GM21717 (cell line): Measurements from ENCODE around the gene MAP4.
"Not testable (repeated sequence)": the region's sequence is repeated elsewhere in the genome, so short reads cannot be mapped to it uniquely, and the experiment has no call there.

Source experiments
- ATAC-seq: cut with Tn5 transposase; IDR thresholded peaks from one replicate; pipeline ENCODE4 v1.9.1; 2021; ENCODE audit warnings: mild to moderate bottlenecking, moderate library complexity; ENCODE audit not compliant: unreplicated experiment

Gene MAP4

DNA sequence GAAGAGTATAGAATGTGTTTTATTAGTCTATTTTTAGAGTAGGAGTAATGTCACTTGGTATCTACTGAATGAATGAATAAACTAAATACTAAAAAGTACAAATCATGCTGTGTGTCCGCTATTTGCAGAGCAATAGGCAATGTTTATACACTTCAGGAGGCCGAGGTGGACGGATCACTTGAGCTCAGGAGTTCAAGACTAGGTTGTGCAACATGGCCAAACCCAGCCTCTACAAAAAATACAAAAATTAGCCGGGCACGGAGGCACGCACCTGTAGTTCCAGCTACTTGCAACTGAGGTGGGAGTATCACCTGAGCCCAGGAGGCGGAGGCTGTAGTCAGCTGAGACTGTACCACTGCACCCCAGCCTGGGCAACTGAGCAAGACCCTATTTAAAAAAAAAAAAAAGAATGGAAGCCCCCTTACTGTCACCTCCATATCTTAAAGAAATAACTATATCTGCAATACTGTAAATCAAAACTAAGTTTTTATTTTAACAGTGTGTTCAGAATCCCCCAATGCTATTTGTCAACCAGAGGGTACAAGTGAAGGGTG lies 114.9 kb downstream of the MAP4 start:
- no peak for ATAC-seq

DNA sequence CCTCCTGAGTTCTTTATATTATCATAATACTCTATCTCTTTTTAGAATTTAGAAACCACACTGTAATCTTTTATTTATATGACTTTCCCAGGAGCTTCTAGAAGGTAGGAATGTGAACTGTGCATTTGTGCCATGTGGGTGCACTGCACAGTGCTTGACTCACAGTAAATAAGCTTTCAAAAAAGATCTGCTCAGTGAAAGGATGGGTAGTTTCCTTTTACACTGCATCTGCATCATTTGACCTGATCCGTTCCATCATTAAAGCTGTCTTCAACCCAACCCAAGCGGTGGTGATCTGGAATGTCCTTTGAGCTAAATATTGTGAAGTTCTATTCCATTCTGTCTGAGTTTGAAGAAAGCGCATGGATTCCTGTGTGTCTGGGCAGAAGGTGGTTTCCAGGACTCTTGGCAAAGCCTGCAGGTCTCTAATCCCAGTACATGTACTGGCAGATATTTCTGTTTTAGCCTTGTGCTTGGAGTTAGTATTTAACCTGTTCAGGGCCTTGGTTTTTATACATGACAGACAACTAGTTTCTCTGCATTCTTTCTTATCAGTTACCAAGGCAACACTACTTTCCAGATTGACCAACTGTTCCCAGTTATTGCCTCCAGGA lies 116.6 kb downstream of the MAP4 start:
- ATAC-seq = no peak

DNA sequence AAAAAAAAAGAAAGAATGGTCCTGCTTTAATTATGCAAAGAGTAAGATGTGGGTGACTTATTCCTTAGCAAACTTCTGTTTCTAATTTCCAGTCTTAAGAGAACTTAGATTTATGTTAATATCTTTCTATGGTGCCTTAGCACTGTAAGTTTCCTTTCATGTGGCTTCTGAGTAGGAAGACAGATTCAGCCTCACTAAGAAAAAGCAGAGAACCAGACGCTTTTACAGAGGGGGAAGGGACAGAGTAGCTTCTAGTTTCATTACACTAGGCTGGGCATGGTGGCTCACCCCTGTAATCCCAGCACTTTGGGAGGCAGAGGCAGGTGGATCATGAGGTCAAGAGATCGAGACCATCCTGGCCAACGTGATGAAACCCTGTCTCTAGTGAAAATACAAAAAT lies 118.3 kb downstream of the MAP4 start:
- no peak for ATAC-seq

DNA sequence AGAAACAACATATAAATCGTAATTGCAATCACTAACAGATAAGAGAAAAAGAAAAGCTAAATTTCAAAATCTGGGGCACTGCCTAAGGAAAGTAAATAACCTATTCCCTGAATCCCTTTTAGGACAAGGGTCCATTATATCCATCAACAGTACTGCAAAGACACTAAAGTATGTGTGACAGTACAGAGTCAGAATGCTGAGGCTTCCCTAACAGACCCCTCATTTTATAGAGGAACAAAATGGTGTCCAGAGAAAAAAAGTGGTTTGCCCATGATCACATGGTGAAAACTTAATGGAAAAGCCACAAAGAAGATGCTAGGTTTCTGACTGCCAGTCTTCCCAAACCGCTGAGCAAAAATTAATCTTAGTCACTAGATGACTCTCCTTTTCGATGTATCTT lies 119.5 kb downstream of the MAP4 start:
- no peak for ATAC-seq

DNA sequence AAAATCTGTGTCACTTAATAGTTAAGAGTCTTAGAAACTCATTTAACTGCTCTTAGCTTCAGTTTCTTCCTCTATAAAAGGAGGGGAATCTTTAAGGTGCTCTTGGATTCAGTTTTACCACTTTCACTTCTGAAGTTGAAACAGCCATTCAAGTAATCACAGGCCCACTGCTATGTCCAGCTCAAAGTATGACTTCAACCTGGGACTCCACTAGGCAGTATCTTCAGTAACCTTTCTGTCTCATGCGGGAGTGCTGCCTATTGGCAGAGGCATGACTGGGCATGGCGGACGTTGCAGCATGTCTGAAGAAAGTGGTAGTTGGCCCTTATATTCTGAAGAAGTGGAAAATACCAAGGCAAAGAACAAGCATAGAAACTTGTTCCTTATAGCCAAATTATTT lies 121.0 kb downstream of the MAP4 start:
- ATAC-seq = no peak

DNA sequence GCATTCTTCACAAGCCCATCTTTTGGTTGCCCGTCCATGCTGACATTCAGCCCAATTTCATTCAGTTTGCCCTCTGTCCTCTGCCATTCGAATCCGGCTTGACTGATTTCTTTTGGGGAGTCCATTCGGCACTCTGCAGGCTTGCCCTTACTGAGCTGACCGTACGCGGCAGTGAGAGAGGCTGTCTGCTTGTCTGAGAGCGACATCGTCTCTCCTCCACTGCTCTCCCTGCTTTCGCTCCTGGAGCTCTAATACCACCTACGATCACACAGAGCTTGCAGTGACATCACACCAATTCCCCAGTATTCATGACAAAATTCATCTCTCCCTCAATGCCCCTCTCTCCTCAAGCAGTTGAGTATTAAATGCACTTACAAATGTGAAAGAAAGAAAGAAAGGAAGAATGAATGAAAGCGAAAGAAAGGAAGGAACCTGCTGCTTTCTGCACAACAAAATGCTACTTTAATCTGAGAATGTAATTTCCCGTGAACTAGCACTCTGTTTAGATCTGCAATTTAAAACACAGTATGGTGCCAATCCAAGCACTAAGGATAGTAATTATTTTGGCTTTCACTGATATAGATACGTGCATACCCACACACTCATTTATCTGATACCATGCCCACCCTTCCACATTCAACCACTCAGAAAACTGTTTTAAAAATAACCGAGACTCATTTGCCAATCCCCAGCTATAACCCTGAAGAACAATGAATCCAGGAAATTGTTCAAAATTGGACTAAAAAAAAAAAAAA lies 123.8 kb downstream of the MAP4 start:
- no peak for ATAC-seq

DNA sequence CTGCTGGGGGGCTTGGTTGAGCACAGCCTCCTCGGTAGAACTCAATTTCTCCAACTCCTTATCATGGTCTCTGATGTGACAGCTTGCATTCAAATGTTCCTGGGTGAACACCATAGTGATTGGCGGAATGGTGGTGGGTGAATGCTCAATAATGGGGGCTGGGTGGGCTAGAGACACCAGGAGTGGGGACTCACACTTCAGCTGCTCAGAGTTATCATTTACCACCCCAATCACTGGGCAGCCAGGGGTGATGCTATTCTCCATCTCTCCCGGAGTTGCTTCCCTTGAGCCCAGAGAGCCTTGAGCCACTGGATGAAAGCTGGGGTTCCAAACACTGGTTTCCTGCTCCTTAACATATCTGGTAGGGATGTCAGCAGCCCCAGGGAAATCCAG lies 124.6 kb downstream of the MAP4 start:
- no peak for ATAC-seq

DNA sequence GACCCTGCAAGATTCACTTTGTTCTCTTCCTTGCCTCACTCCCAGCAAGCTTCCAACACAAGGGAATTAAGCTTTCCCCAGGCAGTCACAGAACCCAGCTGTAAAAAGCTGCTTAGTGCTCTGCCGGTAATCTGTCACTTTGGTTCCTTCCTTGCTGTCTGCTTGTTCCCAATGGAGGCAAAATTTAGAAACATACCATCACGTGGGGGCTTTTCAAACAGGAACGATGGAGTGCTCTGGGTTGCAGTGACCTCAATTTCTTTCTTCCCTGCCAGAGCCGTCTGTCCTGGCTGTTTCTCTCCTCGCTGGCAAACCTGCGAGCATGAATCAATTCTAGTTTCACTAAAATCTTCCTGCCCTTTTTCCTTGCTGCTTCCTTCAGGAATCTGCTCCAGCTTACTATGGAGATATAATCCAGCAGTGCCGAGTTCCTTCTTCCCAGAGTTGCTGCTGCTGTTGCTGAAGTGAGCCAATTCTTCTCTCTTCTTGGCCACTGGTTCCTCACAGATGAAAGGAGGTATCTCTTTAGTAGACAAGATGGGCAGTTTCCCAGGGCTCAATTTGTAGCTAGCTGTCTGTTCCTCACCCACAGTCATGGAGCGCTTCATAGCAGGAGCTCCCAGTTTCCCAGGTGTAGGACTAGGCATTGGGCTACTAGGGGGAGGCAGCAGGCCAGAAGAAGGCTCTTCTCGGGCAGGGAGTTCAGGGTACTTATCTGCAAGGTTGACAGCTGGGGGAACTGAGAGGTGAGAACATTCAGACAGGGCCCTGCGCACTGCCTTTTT lies 125.2 kb downstream of the MAP4 start:
- ATAC-seq = no peak

DNA sequence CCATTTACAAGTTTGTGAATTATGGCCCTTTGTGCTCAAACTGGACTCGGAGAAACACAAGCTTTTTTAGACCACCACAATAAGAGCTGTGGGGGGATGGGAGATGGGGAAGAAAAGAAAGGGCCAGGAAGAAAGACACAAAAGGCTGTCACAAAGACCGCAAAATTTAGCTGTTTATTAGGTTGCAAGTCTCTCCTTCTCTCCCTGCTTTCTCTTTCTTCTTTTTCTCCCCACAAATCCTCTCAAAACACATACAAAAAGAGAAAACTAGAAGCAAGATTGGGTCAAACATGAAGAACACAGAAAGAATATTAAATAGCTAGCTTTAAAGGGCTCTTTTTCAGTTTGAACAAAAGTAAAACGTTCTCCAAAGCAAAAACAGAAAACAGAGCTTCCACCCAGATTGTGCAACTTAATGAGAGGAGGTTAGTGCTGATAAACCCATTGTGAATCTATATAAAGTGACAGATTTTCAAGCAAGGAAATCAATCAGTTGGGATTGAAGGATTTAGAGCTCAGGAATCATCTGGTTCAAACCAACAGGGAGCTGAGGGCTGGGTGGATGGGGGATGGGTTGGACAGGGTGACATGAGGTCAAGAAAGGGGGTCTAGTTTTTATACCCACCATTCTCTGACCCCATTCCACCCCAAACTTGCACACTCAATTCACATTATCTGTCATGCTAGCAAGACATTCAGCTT lies 125.9 kb downstream of the MAP4 start:
- no peak for ATAC-seq

DNA sequence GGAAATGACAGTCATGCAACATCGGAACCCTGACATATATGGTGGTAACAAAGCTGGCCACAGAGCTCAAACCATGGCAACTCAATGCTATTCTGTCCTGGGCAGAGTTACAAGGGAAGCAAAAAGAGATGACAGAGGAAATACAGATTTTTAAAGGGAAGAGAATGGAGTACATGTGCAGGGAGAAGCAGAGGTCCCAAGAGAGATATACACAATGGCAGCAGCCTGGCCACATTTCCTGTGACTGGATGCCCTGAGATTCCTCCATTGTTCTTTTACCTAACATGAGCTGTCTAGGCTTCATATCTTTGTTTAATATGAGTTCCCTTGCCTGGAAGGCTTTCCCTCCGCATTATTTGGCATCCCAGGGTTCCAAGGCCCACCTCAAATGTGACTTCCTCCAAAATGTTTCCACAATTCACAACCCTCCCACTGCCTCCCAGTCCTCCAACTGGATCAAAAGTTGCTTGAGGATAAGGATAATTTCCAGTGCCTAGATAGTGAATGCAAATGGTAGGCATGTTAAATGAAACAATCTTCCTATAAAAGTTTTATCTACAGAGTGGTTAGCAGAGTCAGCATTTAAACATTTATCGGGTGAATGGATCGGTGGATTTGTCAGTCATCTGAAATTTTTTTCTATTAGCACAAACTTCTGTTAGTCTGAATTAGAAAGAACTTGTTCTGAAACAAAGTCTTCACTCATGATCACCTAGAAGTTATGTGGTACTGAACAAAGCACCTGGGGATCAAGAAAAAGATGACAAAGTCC lies 127.0 kb downstream of the MAP4 start:
- no peak for ATAC-seq

DNA sequence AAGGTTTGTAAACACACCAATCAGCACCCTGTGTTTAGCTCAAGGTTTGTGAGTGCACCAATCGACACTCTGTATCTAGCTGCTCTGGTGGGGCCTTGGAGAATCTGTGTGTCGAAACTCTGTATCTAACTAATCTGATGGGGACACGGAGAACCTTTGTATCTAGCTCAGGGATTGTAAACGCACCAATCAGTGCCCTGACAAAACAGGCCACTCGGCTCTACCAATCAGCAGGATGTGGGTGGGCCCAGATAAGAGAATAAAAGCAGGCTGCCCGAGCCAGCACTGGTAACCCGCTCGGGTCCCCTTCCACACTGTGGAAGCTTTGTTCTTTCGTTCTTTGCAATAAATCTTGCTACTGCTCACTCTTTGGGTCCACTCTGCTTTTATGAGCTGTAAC lies 128.2 kb downstream of the MAP4 start:
- ATAC-seq = not testable (repeated sequence)

DNA sequence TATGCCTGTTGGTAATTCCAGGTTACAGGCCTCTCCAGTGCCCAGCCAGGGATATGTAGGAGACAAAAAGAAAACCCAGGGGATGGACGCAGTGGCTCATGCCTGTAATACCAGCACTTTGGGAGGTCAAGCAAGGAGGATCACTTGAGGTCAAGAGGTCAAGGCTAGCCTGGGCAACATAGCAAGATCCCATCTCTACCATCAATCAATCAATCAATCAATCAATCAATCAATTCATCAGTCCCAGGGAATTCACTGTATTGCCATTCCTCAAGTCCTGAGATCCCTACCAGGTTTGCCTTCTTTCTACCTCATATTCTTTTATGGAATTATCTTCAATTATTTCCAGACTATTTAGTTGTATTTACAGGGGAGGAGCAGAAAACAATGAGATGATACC lies 131.0 kb downstream of the MAP4 start:
- ATAC-seq = no peak

DNA sequence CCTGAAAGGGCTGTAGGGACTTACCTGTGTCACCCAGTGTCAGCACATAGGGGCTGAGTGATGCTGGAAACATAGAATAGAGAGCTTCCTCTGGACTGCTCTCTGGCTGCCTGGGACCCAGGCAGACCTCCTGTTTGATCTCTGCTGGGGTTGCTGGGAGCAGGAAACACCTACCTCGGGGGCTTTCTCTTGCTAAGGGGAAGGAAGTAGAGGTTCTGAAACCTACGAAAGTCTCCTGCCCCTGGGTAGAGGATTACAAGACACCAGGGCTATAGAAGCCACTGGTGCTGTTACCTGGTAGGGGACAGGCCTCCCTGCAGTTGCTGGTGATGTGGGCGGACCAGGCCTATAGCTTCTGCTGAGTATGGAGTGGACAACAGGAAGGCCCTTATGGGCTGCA lies 131.6 kb downstream of the MAP4 start:
- ATAC-seq = no peak

DNA sequence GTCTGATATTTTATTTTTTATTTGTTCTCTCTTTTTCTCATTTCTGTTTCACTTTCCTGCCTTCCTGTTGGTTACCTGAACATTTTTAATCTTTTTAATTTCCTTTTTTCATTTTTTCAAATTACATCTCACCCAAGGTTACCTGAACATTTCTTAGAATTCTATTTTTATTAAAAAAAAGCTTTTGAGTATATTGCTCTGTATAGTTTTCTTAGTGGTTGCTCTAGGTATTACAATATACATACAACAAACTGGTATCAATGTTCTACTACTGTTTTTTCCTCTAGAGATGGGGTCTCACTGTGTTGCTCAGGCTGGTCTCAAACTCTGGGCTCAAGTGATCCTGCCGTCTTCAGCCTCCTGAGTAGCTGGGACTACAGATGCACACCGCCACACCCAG lies 133.9 kb downstream of the MAP4 start:
- no peak for ATAC-seq

DNA sequence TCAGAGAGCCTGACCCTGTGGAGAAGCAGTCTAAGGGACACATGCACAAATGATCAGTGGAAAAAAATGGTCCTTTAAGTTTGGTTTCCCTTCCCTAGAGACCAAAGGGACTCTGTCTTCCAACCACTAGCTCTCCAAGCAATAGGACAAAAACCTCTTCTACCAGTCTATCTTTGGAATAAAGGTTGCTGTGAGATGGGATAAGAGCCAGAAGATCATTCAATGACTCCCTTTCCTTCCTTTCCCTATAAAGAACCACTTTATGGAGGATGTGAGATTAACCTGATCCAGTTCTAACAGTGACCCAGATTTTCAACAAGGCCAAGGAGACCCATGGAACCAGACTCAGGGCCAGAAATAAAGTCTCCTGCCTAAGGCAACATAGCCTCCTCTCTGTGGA lies 138.5 kb downstream of the MAP4 start:
- no peak for ATAC-seq

DNA sequence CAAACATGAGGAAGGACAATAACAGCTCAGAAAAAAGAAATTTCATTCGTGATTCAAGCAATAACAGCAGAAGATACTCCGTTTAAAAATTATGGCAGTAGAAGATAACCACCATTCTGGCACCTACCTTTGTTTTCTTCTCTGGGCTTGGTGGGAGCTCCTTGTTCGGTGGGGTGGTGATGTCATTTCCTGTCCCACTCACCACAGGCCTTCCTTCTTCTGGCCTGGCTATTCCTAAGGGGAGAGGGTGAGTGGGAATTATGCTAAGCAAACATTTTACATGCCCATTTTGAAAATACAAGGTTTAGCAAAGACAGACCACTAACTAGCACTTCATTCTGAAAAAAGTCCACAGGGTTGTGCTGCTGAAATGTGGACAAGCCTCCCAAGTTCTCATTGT lies 138.9 kb downstream of the MAP4 start:
- ATAC-seq = no peak

DNA sequence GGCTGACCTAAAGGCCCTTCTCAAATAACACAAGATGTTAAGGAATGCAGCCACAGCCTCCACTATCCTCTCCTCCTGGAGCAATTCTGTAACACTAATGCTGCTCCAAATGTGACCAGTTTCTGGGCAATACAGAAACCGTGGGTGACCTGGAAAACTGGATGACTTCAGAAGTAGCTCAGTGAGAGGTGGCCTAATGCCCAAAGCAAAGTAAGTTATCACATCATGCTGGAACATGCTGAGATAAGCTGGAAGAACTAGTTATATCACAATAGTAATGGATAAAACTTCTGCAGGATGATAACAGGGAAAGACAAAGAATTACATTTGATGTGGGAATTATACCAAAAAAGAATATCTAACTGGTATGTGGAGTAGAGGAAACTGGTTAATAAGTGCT lies 141.3 kb downstream of the MAP4 start:
- no peak for ATAC-seq

DNA sequence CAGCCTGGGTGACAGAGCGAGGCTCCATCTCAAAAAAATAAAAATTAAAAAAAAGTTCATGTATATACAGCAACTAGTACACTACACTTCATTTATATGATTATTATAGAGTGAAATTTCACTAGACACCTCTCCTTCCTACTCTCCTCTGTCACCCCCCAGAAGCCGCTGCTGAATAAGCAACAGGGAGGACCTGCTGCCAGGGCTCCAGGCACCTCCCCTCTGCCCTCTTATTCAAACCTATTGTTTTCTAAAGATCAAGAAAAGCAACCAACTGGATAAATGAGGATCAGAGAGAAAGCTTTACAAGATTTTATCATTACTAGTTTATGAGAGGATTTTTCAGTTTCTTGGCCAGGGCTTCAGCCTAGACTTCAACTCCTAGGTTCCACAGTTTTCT lies 141.8 kb downstream of the MAP4 start:
- no peak for ATAC-seq

DNA sequence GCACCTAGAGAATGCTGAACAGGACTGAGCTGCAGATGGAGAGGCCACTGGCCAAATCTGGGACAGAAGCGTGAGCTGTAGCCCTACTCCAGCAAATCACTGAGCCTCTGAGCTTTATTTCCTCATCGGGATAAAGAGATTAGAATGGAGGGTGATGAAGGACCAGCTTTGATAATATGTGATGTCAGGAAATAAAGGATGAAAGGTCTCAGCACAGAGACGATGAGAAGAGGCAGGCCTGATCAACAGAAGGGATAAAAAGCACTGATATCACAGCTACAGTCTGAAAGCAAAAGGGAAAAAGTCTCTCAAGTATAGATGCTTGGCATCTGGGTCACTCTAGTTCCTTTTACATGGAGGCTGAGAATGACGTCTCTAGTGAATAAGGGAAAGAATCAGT lies 143.3 kb downstream of the MAP4 start:
- ATAC-seq = no peak

DNA sequence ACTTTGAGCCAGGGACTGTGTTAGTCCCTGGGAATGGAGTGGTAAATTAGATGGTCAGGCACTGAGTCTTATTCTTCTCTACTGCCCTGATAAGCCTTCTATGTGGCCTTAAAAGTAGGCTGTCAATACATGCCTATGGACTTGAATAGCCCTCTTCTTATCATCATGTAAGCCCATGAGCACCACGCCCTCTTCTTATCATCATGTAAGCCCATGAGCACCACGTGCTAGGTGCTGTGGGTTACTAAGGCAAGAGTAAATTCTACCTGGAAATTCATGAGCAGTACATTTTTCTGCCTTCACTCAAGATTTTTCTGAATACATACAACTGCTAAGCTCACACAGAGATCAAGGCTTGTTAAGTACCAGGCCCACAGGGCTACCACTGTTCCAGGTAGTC lies 144.8 kb downstream of the MAP4 start:
- ATAC-seq = no peak
